ENCODE data around the gene FAM174C. TPM values are rescaled to one million over a fixed set of nuclear protein-coding genes. Genes with fewer than 3 reads are reported as not detected.
A peak's percentile ranks its signal among the peaks of the same experiment; 100 is the strongest.

The FAM174C gene
- total and polyA plus RNA-seq, 8 donors = 10.6 to 58.7 (median 19.4) TPM

DNA sequence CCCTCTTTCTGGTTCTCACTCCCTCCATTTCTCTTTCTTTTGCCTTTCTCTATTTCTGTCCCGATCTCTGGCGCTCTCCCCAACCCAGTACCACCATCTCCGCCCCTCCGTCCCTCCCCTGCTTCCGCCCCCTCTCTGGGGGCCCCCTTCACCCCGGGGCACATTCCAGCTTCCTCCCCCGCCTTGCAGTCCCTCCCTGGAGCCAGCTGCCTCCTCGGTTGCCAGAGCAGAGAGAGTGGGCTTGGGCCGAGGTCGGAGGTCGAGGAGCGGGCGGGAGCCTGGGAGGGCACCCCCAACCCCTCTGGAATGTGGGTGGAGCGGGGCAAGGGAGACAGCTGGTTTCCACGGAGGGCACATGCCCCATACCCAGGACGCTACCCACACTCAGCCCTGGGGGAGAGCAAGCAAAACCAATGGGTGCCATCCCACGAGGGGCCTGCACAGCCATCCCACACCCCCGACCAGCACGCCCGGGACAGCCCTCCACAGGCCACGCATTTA is 12.7 kb upstream of the FAM174C start:
- TF ChIP-seq, protein P1, sequence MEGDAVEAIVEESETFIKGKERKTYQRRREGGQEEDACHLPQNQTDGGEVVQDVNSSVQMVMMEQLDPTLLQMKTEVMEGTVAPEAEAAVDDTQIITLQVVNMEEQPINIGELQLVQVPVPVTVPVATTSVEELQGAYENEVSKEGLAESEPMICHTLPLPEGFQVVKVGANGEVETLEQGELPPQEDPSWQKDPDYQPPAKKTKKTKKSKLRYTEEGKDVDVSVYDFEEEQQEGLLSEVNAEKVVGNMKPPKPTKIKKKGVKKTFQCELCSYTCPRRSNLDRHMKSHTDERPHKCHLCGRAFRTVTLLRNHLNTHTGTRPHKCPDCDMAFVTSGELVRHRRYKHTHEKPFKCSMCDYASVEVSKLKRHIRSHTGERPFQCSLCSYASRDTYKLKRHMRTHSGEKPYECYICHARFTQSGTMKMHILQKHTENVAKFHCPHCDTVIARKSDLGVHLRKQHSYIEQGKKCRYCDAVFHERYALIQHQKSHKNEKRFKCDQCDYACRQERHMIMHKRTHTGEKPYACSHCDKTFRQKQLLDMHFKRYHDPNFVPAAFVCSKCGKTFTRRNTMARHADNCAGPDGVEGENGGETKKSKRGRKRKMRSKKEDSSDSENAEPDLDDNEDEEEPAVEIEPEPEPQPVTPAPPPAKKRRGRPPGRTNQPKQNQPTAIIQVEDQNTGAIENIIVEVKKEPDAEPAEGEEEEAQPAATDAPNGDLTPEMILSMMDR (IDR thresholded peaks at IDR 0.05) = no peak
- Histone ChIP-seq H3K4me1 (peaks cover 63 to 97% of the 10 kb centered on the region in 2 donors), H3K9me3 (no peaks in the 10 kb centered on the region), H3K27ac (peak overlapping the region; percentile 93 to 99), H3K27me3 (no peaks in the 10 kb centered on the region), H3K36me3 (peaks cover 0 to 12% of the 10 kb centered on the region in 2 donors), H3K4me3 (peak overlapping the region in 1 of 2 donors; percentile 68)
- DNase-seq = no peak
- no peak for ATAC-seq
- intact Hi-C loops (cut with DNase I) = no loop called here

GRCh38 chr19:1263188-1263587 is 12.1 kb upstream of the FAM174C start:
- Histone ChIP-seq H3K4me3 (peak overlapping the region in 1 of 2 donors; percentile 68), H3K9me3 (no peaks in the 10 kb centered on the region), H3K27ac (peak overlapping the region in 1 of 2 donors; percentile 99), H3K4me1 (peaks cover 60 to 97% of the 10 kb centered on the region in 2 donors), H3K27me3 (no peaks in the 10 kb centered on the region), H3K36me3 (peaks cover 0 to 7% of the 10 kb centered on the region in 2 donors)
- TF ChIP-seq, protein P1 (IDR thresholded peaks at IDR 0.05) = no peak
- intact Hi-C loops (cut with DNase I) = no loop called here
- no peak for DNase-seq
- no peak for ATAC-seq

GRCh38 chr19:1264801-1265614 is 10.3 kb upstream of the FAM174C start:
- Histone ChIP-seq H3K27ac (peak overlapping the region; percentile 79 to 99), H3K4me1 (peaks cover 49 to 89% of the 10 kb centered on the region in 2 donors), H3K4me3 (peak overlapping the region in 1 of 2 donors; percentile 65), H3K9me3 (no peaks in the 10 kb centered on the region), H3K36me3 (no peaks in the 10 kb centered on the region), H3K27me3 (no peaks in the 10 kb centered on the region)
- ATAC-seq (peak; percentile 3), DNase-seq (peak in 1 of 4 donors; percentile 92)
- TF ChIP-seq, protein P1 (IDR thresholded peaks at IDR 0.05) = no peak
- intact Hi-C loops (cut with DNase I) = no loop called here

GRCh38 chr19:1265615-1266128 is 9.7 kb upstream of the FAM174C start:
- ATAC-seq = no peak
- Histone ChIP-seq H3K9me3 (no peaks in the 10 kb centered on the region), H3K36me3 (peaks cover 0 to 3% of the 10 kb centered on the region in 2 donors), H3K4me1 (peaks cover 49 to 89% of the 10 kb centered on the region in 2 donors), H3K27ac (peak overlapping the region; percentile 79 to 99), H3K27me3 (no peaks in the 10 kb centered on the region), H3K4me3 (peak overlapping the region in 1 of 2 donors; percentile 65)
- DNase-seq = no peak
- intact Hi-C loops (cut with DNase I) = no loop called here
- TF ChIP-seq, protein P1 (IDR thresholded peaks at IDR 0.05) = no peak

All from left lung (tissue), 10 donors.